GM18505 (cell line): ENCODE results near the gene RTN4R.

ENCODE experiments used
- ATAC-seq: cut with Tn5 transposase; IDR thresholded peaks from one replicate; pipeline ENCODE4 v1.9.1; 2021; ENCODE audit not compliant: unreplicated experiment
- POLR2A ChIP-seq: IDR thresholded peaks from 4 replicates; pipeline ENCODE4 v1.6.1; 2011; ENCODE audit warnings: borderline replicate concordance; ENCODE audit not compliant: insufficient read depth, insufficient read length; ENCODE audit errors: extremely low read depth

Gene RTN4R

GRCh38 chr22:20214853-20215252 lies 53.3 kb downstream of the RTN4R start:
- ATAC-seq: no peak
- no peak for TF ChIP-seq POLR2A

DNA sequence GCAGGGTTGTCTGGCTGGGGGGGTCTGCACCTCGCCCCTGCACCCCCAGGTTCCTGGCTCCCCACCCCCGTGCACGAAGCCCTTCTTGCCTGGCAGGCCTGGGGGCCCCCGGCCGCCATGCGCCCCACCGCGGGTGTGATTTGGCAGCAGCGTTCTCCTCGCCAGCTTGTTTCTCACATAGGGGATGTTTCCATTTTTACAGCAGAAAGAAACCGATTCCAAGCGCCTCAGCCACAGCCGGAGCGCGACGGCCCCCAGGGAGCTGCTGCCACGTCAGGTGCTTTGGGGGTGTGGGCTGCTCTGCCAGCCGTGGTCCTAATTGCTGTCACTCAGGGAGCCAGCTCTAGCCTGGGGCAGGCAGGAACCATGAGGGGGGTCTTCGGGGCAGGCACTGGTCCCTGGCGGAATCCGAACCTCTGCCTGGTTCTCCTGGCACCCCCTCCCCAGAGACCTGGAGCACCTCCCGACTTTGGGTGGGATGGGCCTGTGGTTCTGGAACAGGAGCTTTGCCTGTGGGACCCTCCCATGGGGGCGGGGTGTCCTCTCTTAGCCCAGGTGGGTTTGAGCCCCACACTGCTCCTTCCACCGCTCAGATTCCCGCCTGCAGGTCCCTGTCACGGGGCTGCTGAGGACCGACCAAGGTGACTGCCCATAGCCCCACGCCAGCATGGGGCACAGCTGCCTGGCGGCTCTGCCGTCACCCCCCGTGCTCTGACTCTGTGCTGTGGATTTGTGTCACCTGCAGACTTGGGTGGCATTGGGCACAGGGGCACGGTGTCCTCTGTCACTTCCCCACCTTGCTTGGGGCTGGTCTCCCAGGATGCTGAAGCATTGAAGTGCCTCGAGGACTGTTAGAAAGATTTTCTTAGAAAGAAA lies 54.0 kb downstream of the RTN4R start:
- no peak for ATAC-seq
- no peak for TF ChIP-seq POLR2A

DNA sequence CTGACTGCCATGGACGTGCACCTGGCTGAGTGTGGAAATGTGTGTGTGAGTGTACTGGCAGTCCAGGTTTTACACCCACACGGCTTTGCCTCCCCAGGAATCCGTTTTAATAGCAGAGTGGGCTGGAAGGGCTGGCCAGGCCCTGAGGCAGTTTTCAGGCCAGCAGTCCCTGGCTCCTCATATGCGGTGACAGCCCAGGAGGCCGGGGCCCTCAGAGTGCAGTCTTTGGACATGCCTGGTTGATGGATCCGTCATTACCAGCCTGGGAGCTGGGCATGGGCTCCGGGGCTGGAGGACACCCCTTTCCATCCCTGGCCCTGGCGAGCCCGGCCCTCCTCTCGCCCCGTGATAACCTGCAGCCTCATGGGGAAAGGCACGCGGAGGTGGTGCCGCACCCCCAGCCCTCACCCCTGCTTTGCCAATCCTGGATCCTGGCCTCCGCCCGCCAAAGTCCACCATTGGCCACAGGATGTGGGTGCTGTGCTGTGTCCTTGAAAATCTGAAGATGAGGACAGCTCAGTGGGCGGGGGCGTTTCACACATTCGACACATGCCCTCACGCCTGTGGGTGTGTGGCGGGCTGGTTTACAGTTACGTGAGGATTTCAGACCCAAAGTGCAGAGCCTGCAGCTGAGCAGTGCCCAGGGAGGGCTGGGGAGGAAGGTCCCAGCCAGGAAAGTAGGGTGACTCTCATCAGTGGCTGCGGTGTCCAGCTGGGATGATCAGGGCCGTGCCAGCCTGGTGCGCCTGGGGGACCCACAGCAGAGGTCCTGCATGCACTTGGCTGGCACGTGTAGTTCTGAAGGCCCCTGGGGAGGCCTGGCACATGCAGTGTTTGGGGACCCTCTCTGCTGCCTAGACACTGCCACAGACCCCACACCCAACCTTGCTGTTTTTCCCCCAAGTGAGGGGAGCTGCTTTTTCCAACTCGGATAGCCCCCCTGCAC lies 55.1 kb downstream of the RTN4R start:
- no peak for TF ChIP-seq POLR2A
- no peak for ATAC-seq

DNA sequence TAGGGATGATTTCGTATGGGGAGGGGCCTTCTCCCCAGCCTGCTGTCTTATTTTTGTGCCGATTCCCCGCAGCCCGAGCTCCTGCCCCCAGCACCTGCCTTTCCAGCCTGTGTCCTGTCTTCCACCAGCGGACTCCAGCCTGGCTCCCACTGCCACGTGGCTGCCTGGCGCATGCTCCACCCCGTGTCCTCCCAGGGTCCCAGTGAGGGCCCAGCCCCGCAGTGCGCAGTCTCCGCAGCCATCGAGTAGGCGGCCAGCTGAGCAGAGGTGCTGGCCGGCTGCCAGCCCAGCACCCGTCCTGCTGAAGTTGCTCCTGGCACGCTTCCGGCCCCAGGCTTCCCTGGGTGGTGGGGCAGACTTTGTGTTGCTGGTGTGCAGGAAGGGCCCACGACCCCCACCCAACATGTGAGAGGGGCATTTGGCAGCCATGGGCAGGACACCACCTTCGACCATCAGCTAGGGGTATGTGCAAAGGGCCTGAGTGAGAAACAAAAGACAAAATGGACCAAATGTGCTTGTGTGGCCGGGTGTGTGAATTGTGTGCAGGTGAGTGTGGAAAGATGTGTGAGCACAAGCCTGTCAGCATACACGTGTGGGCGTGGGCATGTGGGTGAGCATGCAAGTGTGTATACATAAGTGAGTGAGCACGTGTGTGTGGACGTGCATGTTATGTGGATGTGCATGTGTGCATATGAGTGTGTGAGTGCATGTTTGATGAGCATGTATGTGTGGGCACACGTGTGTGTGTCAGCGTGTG lies 55.9 kb downstream of the RTN4R start:
- no peak for ATAC-seq
- no peak for TF ChIP-seq POLR2A

DNA sequence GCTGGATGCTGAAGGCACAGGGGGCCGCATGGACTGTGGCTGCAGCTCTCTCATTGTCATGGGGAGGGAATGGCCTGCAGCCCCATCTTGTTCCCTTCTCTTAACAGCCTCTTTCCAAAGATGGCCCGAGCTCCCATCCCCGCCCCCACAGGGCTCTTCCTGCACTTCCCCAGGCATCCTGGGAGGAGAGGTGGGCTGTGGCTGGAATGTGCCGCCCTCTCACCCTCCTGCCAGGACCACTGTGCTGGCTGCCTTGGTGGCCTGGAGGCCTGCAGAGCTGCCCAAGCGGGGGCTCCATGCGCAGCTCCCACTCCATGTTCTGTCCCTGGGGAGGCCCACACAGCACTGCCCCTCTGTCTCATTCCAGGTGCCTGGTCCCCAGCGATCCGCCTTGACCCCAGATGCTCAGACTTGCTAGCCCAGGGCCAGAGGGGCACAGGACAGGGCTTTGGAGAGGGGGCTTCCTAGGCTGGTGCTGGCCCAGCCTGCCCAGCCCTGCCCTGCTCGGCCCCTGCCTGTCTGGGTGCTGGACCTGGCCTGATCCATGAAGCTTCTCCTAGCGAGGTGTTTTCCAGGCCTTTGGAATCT lies 56.6 kb downstream of the RTN4R start:
- TF ChIP-seq POLR2A: no peak
- no peak for ATAC-seq

DNA sequence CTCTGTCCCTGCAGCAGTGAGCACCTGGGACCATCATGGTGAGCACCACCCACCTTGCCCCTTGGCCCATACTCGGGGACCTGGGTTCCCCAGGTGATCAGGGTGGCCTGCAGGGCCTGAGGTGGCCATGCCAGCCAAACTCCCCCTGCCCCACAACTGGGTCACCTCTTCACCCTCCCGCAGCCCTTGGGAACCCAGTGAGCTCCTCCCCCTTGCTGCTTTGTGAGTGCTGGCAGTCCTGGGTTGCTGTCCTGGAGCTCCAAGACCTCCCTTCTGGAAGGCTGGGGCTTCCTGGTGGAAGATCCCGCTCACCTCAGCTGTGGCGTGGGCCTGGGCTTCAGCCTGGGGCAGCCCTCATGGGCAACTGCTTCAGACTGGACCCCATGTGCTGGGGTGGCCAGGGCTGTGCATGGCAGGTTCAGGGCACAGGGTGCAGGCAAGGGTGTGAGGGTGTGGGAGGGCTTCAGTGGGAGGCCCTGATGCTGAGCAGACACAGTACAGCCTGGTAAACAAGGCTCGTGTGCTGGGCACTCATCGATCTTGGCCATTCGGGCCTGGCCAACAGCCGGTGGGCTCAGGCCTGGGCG lies 57.6 kb downstream of the RTN4R start:
- TF ChIP-seq POLR2A: no peak

GRCh38 chr22:20209761-20210250 lies 58.3 kb downstream of the RTN4R start:
- TF ChIP-seq POLR2A: no peak
- no peak for ATAC-seq

More for the DNA sequence above, 57.6 kb downstream of the RTN4R start:
- no peak for ATAC-seq

DNA sequence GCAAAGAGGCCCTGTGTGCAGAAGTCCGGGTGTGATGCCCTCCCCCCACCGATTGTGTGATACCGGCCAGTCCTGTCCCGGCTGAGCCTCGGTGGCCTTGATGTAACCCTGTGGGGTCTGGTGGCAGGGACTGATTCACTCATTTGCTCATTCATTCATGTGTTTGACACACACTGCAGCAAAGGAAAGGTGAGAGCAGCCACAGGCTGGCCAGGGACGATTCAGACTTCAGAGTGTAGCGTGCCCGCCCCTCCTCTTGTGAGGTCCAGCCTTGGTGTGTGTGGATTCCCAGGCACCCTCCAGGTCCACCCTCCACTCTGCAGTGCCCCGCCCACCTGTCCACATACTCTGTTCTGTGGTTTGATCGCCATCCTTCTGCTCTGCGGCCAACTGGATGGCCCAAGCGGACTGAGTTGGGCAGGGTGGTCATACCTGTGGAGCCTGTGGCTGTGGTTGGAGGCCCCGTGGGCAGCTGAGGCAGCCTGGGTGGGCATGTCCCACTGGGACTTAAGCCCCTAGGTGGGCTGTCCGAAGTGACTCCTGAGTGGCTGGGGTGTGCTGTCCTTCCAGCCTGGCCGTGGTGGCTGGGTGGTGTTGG lies 59.3 kb downstream of the RTN4R start:
- no peak for ATAC-seq
- TF ChIP-seq POLR2A: no peak

GRCh38 chr22:20207277-20208025 lies 60.7 kb downstream of the RTN4R start:
- TF ChIP-seq POLR2A: no peak
- ATAC-seq: no peak

GRCh38 chr22:20206709-20207215 lies 61.4 kb downstream of the RTN4R start:
- no peak for TF ChIP-seq POLR2A
- peak; percentile 15 for ATAC-seq
